HL-60 (cell line): ENCODE data around the gene CCNE1.
A peak's percentile ranks its signal among the peaks of the same experiment; 100 is the strongest.

Source experiments
- DNase-seq, 2 experiments: peaks; one replicate each; pipeline ENCODE4 v3.0.0-alpha.2; 2010 to 2020; ENCODE audit warnings: low read depth in 1 of 2, low spot score in 1 of 2
- H3K27ac ChIP-seq: fragments of 250-450 bp; sonication (Bioruptor Pico); replicated peaks from 2 replicates; pipeline ENCODE4 v1.5.1; 2020; ENCODE audit warnings: mild to moderate bottlenecking, moderate library complexity
- H3K27me3 ChIP-seq: fragments of 250-450 bp; sonication (Bioruptor Pico); 2 replicates; pipeline ENCODE4 v1.5.1; 2021; ENCODE audit warnings: mild to moderate bottlenecking, moderate library complexity; ENCODE audit not compliant: insufficient read depth, poor library complexity, severe bottlenecking
- H3K4me3 ChIP-seq: replicated peaks from 2 replicates; pipeline ENCODE4 v1.5.1; 2011; ENCODE audit warnings: mild to moderate bottlenecking, control low read depth, low read length; ENCODE audit not compliant: insufficient read depth
- CTCF ChIP-seq: IDR thresholded peaks from one replicate; pipeline ENCODE4 v1.5.1; 2011; ENCODE audit warnings: low read length, control low read depth, inconsistent platforms; ENCODE audit not compliant: insufficient read depth
- GABPA ChIP-seq: IDR thresholded peaks from 2 replicates; pipeline ENCODE4 v1.6.1; 2012; ENCODE audit warnings: low read depth
- POLR2AphosphoS5 ChIP-seq: IDR thresholded peaks from 2 replicates; pipeline ENCODE4 v1.6.1; 2012; ENCODE audit warnings: low read depth
- REST ChIP-seq: IDR thresholded peaks from 2 replicates; pipeline ENCODE4 v1.6.1; 2012; ENCODE audit warnings: low read depth; ENCODE audit not compliant: insufficient replicate concordance
- SPI1 ChIP-seq: IDR thresholded peaks from 2 replicates; pipeline ENCODE4 v1.6.1; 2012; ENCODE audit warnings: low read depth, mild to moderate bottlenecking, borderline replicate concordance

Gene CCNE1

GRCh38 chr19:29858000-29858596 is 46.3 kb downstream of the CCNE1 start:
- no peak for TF ChIP-seq POLR2AphosphoS5
- TF ChIP-seq SPI1 = no peak
- no peak for TF ChIP-seq GABPA
- TF ChIP-seq CTCF = peak; percentile 56
- Histone ChIP-seq H3K4me3 (no peak overlapping the region), H3K27ac (no peak overlapping the region), H3K27me3 (no peaks in the 10 kb centered on the region)
- peak in 1 of 2 experiments; percentile 26 for DNase-seq

GRCh38 chr19:29858621-29859020 is 46.8 kb downstream of the CCNE1 start:
- no peak for TF ChIP-seq SPI1
- TF ChIP-seq GABPA = no peak
- no peak for TF ChIP-seq POLR2AphosphoS5
- no peak for TF ChIP-seq REST
- TF ChIP-seq CTCF = no peak
- no peak overlapping the region for H3K27ac ChIP-seq
- peaks cover under 1% of the 10 kb centered on the region for H3K27me3 ChIP-seq
- no peak for DNase-seq
- no peak overlapping the region for H3K4me3 ChIP-seq

GRCh38 chr19:29860492-29860891 is 48.7 kb downstream of the CCNE1 start:
- TF ChIP-seq SPI1 (no peak), POLR2AphosphoS5 (no peak), CTCF (no peak), REST (no peak), GABPA (no peak)
- Histone ChIP-seq H3K27ac (no peak overlapping the region), H3K27me3 (peaks cover 6% of the 10 kb centered on the region), H3K4me3 (no peak overlapping the region)
- no peak for DNase-seq

DNA sequence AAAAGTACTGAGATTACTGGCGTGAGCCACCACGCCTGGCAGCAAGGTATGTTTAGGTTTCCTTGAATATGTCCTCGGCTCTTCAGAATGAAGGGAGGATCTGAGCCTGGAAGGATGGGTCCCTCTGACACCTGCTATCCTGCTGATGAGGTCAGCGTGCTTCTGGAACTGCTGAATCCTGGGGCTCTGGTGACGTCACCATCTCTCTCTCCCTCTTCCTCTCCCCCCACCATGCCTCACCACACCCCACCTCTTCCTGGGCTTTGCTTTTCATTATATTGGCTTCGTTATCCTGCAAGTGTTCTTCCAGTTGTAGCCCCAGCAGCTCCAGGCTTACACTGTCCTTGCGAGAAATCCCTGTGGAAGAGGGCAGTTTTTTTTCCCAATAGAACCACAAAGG is 49.8 kb downstream of the CCNE1 start:
- H3K27me3 ChIP-seq = peaks cover 9% of the 10 kb centered on the region
- DNase-seq = no peak
- no peak for TF ChIP-seq CTCF
- no peak for TF ChIP-seq GABPA
- no peak for TF ChIP-seq POLR2AphosphoS5
- no peak for TF ChIP-seq SPI1
- TF ChIP-seq REST = no peak
- no peak overlapping the region for H3K27ac ChIP-seq
- no peak overlapping the region for H3K4me3 ChIP-seq
